Liver (tissue), 9 donors: Measurements from ENCODE around the gene PAPPA. TPM values are rescaled to one million over a fixed set of nuclear protein-coding genes. Genes with fewer than 3 reads are reported as not detected.

Experiments
- DNase-seq: peaks from one replicate; pipeline ENCODE4 v3.0.0-alpha.2; 2017; ENCODE audit warnings: low spot score
- H3K27ac ChIP-seq, 2 donors: one replicate each; pipeline ENCODE4 v1.7.0; 2013; ENCODE audit warnings: inconsistent platforms in 2 of 2, low read length in 2 of 2, control low read depth in 1 of 2, low read depth in 1 of 2, mild to moderate bottlenecking in 1 of 2
- H3K27me3 ChIP-seq, 4 donors: one replicate each; pipeline versions ENCODE4 v1.6.1 to v1.7.0; 2013; ENCODE audit warnings: low read length in 3 of 4, inconsistent platforms in 1 of 4, mild to moderate bottlenecking in 1 of 4, moderate library complexity in 1 of 4; ENCODE audit not compliant: control insufficient read depth in 4 of 4, insufficient read depth in 4 of 4
- H3K36me3 ChIP-seq, 4 donors: one replicate each; pipeline versions ENCODE4 v1.6.1 to v1.7.0; 2013; ENCODE audit warnings: low read length in 3 of 4, mild to moderate bottlenecking in 3 of 4, low read depth in 1 of 4, moderate library complexity in 1 of 4; ENCODE audit not compliant: control insufficient read depth in 4 of 4, insufficient read depth in 3 of 4
- H3K4me1 ChIP-seq, 4 donors: one replicate each; pipeline versions ENCODE4 v1.6.1 to v1.7.0; 2013; ENCODE audit warnings: low read length in 3 of 4, mild to moderate bottlenecking in 3 of 4, moderate library complexity in 1 of 4; ENCODE audit not compliant: control insufficient read depth in 4 of 4, insufficient read depth in 4 of 4
- H3K4me3 ChIP-seq, 3 donors: one replicate each; pipeline versions ENCODE4 v1.6.1 to v1.7.0; 2013; ENCODE audit warnings: low read length in 3 of 3, control low read depth in 1 of 3, low read depth in 1 of 3, mild to moderate bottlenecking in 1 of 3
- H3K9ac ChIP-seq, 2 donors: one replicate each; pipeline ENCODE4 v1.7.0; 2013; ENCODE audit warnings: low read length in 2 of 2, mild to moderate bottlenecking in 2 of 2, moderate library complexity in 2 of 2, control low read depth in 1 of 2, low read depth in 1 of 2
- H3K9me3 ChIP-seq, 4 donors: one replicate each; pipeline versions ENCODE4 v1.6.1 to v1.7.0; 2013; ENCODE audit warnings: low read length in 3 of 4; ENCODE audit not compliant: control insufficient read depth in 4 of 4
- ATF3 ChIP-seq: IDR thresholded peaks from 2 replicates; pipeline ENCODE4 v1.6.1; 2016; ENCODE audit warnings: antibody characterized with exemption
- CTCF ChIP-seq: fragments of 150-350 bp; IDR thresholded peaks from 2 replicates; pipeline ENCODE4 v1.5.1; 2017; ENCODE audit warnings: improper control_type of control experiment, low read depth, low read length; ENCODE audit not compliant: missing input control
- FOXA1 ChIP-seq: IDR thresholded peaks from 2 replicates; pipeline ENCODE4 v1.6.1; 2016; ENCODE audit warnings: antibody characterized with exemption
- FOXA2 ChIP-seq: IDR thresholded peaks from 2 replicates; pipeline ENCODE4 v1.6.1; 2016; ENCODE audit warnings: antibody characterized with exemption
- HNF4A ChIP-seq, 2 donors: conservative IDR thresholded peaks; 2 replicates each; pipeline ENCODE4 v1.6.1; 2016; ENCODE audit warnings: antibody characterized with exemption in 2 of 2, mild to moderate bottlenecking in 2 of 2
- HNF4G ChIP-seq: IDR thresholded peaks from 2 replicates; pipeline ENCODE4 v1.6.1; 2016; ENCODE audit warnings: antibody characterized with exemption
- JUND ChIP-seq, 2 donors: IDR thresholded peaks; 2 replicates each; pipeline ENCODE4 v1.6.1; 2016; ENCODE audit warnings: antibody characterized with exemption in 2 of 2
- MAX ChIP-seq: IDR thresholded peaks from 2 replicates; pipeline ENCODE4 v1.6.1; 2016; ENCODE audit warnings: antibody characterized with exemption
- NR2F2 ChIP-seq: IDR thresholded peaks from 2 replicates; pipeline ENCODE4 v1.6.1; 2016; ENCODE audit warnings: antibody characterized with exemption
- RAD21 ChIP-seq, 2 donors: IDR thresholded peaks; 2 replicates each; pipeline ENCODE4 v1.6.1; 2016; ENCODE audit warnings: antibody characterized with exemption in 2 of 2, mild to moderate bottlenecking in 2 of 2
- REST ChIP-seq: IDR thresholded peaks from 2 replicates; pipeline ENCODE4 v1.6.1; 2016; ENCODE audit warnings: antibody characterized with exemption, mild to moderate bottlenecking
- RXRA ChIP-seq, 2 donors: IDR thresholded peaks; 2 replicates each; pipeline ENCODE4 v1.6.1; 2017 to 2018; ENCODE audit warnings: antibody characterized with exemption in 2 of 2, mild to moderate bottlenecking in 1 of 2
- SP1 ChIP-seq: IDR thresholded peaks from 2 replicates; pipeline ENCODE4 v1.6.1; 2018; ENCODE audit warnings: antibody characterized with exemption, mild to moderate bottlenecking
- TAF1 ChIP-seq: conservative IDR thresholded peaks from 2 replicates; pipeline ENCODE4 v1.6.1; 2016; ENCODE audit warnings: antibody characterized with exemption, mild to moderate bottlenecking
- YY1 ChIP-seq: IDR thresholded peaks from 2 replicates; pipeline ENCODE4 v1.6.1; 2016; ENCODE audit warnings: antibody characterized with exemption, mild to moderate bottlenecking
- ZBTB33 ChIP-seq: IDR thresholded peaks from 2 replicates; pipeline ENCODE4 v1.6.1; 2016; ENCODE audit warnings: antibody characterized with exemption
- WGBS: extraction: QIAGEN DNeasy Blood & Tissue Kit; methylation state at CpG from one replicate; pipeline ENCODE4 v1.1.7; 2013; 5-methylcytosine and 5-hydroxymethylcytosine counted together
- polyA plus RNA-seq, 2 donors: library from polyadenylated mRNA; stranded (reverse) in 1 of 2; unstranded in 1 of 2; fragments of 200-250 nt in 1 of 2; fragments of >200 nt in 1 of 2; fragmentation: Nextera tagmentation in 1 of 2; extraction: Ambion mirVana in 1 of 2; gene quantifications; one replicate each; pipeline versions ENCODE4 v1.2.1 to v1.2.3, GENCODE V29; 2013 to 2015
- total RNA-seq, 2 donors: library from RNA; depleted of rRNA; stranded (reverse); fragments of >200 nt; gene quantifications; one replicate each; pipeline ENCODE4 v1.2.3, GENCODE V29; 2014
- donor health status: healthy.
- donor health status: healthy.
- donor health status: healthy.
- donor health status: healthy.
- donor health status: healthy.

Gene PAPPA
- total and polyA plus RNA-seq, 4 donors = 0.03 to 0.33 (median 0.20) TPM

- H3K27me3 ChIP-seq = no peaks in the 10 kb centered on the region
- 88% methylated on average over 5 of the region's 5 CpGs for WGBS
- no peak for DNase-seq
- no peak overlapping the region for H3K4me3 ChIP-seq
- no peaks in the 10 kb centered on the region for H3K9me3 ChIP-seq
- no peak for TF ChIP-seq ATF3
- no peak for TF ChIP-seq YY1
- TF ChIP-seq TAF1 = no peak
- no peak for TF ChIP-seq RXRA (IDR thresholded peaks at IDR 0.05)
- TF ChIP-seq HNF4A (conservative IDR thresholded peaks at IDR 0.05) = no peak
- TF ChIP-seq FOXA1 = no peak
- TF ChIP-seq ZBTB33 = no peak
- no peak for TF ChIP-seq REST
- TF ChIP-seq SP1 = no peak
- no peak for TF ChIP-seq FOXA2
- TF ChIP-seq CTCF = no peak
- TF ChIP-seq RAD21 (IDR thresholded peaks at IDR 0.05) = no peak
- TF ChIP-seq MAX = no peak
- no peak for TF ChIP-seq HNF4G
- no peak for TF ChIP-seq JUND (IDR thresholded peaks at IDR 0.05)
- no peaks in the 10 kb centered on the region for H3K36me3 ChIP-seq
- no peaks in the 10 kb centered on the region for H3K4me1 ChIP-seq
- no peak overlapping the region for H3K27ac ChIP-seq
- H3K9ac ChIP-seq = no peak overlapping the region
Observed at GRCh38 chr9:116369706-116370105, 216.1 kb downstream of the PAPPA start.

GRCh38 chr9:116370556-116370955 lies 217.0 kb downstream of the PAPPA start:
- 88% methylated on average over 4 of the region's 4 CpGs for WGBS
- no peak for DNase-seq
- no peaks in the 10 kb centered on the region for H3K4me1 ChIP-seq

More at GRCh38 chr9:116370556-116370955, 217.0 kb downstream of the PAPPA start:
- Histone ChIP-seq H3K9me3 (no peaks in the 10 kb centered on the region), H3K4me3 (no peak overlapping the region), H3K27ac (no peak overlapping the region), H3K27me3 (no peaks in the 10 kb centered on the region), H3K36me3 (no peaks in the 10 kb centered on the region), H3K9ac (no peak overlapping the region)
- TF ChIP-seq TAF1 = no peak
- TF ChIP-seq NR2F2 = no peak
- no peak for TF ChIP-seq RXRA (IDR thresholded peaks at IDR 0.05)
- TF ChIP-seq MAX = no peak
